ENCODE data around the gene ATP2B3. TPM values are rescaled to one million over a fixed set of nuclear protein-coding genes. Genes with fewer than 3 reads are reported as not detected.

The ATP2B3 gene
- total RNA-seq, 1 donor from 2014 or later: not detected

DNA sequence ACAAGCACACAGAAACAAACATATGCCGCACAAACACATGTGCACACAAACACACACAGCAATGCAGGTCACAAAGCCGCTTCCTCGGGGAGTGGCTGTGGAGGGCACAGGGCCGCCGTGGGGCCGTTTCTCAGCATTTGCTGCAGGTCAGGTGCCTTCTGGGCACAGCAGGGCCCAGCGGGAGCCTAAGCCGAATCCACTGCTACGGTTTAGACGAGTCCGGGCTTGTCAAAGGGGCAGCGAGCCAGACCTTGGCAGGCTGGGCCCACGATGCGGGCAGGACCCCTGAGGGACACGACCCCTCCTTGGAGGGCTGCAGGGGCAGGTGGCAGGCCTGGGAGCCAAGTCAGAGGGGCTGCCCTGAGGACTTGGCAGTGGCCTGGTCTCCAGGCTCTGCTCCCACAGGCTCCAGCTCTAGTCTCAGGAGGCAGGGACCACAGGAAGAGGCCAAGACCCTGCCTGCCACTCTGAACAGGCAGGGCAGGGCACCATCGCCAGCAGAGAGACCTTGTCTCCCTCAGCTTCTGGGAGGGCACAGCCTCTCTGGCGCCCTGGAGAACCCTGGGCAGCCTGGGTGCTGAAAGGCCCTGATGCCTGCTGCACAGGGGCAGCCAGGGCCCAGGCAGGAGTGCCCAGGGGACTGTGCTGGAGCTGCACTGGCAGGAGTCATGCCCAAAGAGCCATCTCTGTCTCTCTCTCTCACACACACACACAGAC, 5.5 kb upstream of the ATP2B3 start:
- no peak for ATAC-seq

DNA sequence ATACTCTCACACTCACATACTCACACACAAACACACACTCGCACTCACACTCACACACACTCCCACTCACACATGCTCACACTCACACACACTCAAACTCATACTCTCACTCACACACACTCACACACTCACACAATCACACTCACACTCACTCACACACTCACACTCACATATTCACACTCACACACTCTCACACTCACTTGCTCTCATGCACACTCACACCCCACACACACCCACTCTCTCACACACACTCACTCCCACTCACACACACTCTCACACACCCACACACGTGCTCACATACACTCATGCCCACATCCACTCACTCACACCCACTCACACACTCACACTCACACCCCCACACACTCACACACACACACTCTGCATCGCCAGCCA, 4.9 kb upstream of the ATP2B3 start:
- no peak for ATAC-seq

DNA sequence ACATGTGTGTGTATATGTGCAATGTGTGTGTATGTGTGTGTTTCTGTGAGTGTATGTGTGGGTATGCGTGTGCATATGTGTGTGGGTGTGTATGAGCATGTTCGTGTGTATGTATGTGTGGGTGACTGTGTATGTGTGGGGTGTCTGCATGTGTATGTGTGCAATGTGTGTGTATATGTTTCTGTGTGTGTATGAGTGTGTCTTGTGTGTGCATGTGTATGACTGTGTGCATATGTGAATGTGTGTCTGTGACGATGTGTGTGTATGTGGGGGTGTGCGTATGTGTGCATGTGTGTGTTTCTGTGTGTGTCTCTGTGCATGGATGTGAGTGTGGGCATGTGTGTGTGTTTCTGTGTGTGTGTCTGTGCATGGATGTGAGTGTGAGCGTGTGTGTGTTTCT, 4.2 kb upstream of the ATP2B3 start:
- ATAC-seq: no peak

DNA sequence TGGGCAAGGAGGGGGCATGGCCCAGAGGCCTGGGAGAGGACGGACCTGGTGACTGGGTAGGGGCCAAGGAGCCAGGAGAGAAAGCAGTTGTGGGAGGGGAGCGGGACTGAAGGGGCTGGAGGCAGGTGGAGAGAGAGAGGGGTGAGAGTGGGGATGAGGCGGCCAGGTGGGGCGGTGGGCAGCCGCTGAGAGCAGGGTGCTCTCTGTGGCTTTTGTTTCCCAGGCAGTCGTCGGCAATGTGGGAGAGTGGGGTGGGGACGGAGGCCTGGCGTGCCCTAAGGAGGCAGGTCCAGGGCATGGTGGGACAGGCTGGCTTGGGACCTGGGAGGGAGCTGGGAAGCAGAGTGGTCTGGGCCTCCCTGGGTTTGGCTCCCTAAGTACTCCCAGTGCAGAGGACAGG, 3.2 kb upstream of the ATP2B3 start:
- no peak for ATAC-seq

DNA sequence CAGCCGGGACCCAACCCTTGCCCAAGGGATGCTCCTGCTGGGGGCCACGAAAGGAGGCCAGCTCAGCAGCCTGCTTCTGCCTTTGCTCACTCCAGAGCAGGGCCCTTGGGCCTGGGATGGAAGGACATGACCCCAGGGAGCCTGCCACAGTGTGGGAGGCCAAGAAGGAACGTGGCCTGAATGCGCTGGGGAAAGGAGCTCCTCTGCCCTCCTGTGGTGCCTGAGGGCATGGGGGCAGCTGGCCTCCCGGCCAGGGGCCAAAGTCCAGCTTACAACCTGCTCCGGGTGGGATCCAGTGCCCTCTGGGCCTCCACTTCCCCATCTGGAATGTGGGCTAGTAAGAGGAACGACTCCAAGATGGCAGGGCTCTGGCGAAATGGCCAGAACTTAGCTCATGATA, 2.0 kb upstream of the ATP2B3 start:
- no peak for ATAC-seq

DNA sequence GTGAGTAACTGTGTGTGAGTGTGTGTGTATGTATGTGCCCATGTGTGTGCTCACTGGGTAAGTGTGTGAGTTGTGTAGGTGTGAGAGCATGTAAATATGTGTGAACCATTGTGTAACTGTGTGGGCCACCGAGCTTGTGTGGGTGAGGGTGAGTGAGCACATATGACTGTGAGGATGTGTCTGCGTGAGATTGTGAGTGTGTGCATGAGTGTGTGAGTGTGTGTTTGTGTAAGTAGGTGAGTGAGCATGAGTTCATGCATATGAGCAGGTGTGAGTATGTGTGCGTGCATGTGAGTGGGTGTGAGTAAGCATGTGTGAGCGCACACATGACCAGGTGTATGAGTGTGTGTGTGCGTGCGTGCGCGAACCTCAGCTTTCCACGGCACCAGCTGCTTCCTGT, 1.4 kb upstream of the ATP2B3 start:
- no peak for ATAC-seq

DNA sequence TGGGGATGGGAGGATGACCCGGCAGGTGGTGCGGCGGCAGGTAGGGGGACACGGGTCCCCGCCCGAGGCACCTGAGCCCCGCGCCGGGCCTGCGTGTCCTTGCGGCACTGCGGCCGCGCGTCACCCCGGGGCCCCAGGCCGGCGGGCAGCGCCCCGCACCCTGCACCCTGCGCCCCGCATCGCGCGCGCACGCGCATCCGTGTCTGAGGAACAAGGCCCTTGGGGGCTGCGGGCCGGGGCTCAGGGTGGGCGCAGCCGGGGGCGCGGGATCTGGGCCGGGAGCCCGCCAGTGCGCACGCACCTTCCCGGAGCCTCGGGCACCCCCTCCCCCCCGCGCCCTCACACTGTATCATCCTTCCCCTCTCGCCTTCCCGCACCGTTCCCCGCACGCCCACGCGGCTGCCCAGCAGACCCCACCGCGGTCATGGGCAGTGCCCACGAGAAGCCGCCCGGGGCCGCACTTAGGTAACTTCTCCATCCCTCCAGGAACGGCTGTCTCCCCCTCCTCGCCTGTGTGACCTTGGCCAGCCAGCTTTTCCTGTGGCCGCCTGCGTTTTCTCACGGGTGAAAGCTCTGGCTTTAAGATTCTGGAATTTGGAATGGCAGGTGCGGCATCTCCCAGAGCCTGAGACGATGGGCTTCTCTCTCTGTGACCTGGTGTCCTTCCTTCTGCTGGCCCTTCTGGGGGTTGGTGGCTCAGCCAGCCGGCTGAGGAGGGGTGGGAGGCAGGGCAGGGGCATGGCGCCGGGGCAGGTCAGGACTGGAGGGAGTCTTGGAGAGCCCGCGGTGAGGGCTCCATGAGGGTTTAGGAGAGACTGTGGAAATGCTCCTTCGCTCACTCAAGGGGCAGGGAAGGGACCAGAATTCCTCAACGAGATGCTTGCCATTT, 748 bp downstream of the ATP2B3 start:
- no peak for ATAC-seq

DNA sequence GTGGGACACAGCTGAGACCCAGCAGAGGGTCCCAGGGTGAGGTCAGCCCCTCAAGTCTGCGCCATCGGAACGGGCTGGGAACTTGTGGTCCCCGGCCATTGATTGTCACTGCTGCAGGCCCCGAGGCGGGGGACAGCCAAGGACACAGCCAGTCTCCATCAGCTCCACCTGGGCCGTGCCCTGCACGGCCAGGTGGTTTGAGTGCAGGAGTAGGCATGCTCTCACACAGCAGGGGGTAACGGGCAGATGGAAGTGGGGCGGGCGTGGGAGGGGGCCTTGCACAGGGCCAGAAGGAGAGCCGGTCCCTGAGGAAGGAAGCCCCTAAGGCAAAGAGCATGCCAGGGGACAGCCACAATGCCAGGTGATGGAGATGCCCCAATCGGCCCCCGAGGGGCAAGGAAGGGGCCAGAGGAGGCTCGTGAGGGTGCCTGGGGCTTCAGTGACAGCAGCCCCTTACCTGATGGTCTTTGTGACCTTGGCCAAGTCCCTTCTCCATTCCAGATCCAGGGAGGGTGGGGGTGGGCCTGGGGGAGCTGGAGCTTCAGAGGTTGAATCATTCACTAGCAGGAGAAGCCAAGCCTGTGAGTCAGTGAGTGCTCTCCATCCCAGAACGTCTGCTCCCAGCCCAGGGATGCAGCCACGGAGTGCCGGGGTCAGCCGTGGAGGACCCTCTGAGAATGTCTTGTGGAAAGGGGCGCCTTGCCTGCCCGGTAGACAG, 2.3 kb downstream of the ATP2B3 start:
- ATAC-seq: no peak

DNA sequence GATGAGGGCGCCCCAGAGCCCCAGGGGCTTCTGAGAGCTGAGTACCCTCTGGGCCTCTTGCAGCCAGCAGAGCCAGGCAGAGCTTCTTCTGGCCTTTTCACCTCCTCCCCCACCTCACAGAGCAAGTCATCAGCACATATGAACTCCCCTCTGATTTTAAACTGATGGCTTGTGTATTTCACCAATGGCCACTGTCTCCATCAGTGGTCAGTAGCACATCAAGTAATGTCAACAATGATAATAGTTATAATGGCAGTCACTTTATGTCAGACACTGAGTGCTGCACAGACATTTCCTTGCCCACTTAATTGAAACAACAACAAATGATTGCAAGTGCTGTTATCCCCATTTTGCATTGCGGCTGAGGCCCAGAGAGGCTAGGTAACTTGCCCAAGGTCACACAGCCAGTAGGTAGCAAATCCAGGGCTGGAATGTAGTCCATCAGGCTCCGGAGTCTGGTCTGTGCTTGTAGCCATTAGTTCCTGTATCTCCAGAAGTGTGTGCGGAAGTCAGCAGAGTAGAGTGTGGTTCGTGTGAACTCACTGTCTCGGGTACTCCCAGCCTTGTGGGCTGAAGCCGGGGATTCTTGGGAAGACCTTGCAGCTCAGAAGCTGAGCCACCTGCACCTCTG, 3.0 kb downstream of the ATP2B3 start:
- ATAC-seq: peak; percentile 58

DNA sequence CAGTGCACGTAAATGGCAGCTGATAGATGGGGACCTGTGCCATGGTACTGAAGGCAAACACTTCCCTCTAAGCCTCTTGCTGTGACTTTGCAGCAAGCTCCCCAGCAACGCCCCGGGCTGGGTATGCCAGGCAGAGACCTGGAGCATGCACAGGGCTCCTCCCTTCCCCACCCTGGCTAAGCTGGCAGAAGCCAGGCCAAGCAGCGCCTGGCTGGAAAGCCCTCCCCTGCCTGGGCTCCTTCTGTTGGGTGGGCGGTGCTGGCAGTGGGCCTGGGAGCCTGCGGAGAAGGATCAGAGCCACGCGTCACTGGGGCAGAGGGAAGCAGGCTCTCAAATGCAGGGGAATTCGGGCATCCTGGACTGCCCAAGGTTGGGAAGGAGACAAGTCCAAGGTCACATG, 3.6 kb downstream of the ATP2B3 start:
- peak; percentile 82 for ATAC-seq

DNA sequence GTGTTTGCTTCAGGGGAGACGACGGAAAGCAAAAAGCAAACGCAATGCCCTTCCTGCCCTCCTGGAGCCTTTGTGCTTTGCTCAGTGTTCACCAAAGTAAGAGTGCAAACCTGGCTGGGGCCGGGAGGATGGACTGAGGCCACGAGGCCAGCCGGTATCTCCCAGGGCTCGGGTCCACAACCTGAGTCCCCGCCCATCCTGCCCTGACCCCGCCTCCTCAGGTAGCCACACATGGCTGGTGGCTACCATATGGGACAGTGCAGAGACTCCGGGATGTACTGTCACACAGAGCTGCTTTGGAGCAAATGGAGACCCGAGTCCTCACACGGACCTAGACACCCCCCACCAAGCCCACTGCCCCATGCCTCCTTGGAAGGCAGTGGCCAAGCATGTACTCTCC, 4.8 kb downstream of the ATP2B3 start:
- no peak for ATAC-seq

DNA sequence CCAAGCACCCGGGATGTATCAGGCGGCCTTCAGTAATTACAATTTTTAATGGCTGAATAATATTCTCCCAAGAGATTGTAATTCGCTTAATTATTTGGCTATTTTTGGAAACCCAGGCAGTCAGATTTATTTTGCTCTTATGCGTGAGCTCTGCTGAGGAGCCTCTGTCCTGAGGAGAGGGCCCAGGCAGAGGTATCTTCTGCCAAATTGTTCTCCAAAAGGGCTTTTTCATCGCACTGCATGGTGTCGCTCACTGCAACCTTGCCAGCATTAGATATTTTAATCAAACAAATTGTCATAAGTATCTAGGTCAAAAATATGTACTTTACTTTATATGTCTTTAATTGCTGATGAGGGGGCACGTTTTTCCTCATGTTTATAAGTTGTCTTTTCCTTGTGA, 5.8 kb downstream of the ATP2B3 start:
- no peak for ATAC-seq

DNA sequence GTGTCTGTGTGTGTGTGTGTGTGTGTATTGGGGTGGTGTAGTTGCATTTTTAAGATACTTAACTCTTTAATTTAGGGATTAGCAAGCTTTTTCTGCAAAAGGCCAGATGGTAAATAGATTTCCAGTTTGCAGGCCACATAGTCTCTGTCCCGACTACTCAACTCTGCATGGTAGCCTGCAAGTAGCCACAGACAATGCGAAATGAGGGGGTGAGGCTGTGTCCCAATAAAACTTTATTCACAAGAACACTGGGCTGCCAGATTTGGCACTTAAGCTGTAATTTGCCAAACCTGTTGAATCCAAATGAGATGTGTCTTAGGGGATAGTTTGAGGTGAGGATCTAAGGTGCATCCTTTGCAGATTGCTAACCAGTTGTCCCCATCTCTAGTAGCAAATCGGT, 6.8 kb downstream of the ATP2B3 start:
- ATAC-seq: no peak

DNA sequence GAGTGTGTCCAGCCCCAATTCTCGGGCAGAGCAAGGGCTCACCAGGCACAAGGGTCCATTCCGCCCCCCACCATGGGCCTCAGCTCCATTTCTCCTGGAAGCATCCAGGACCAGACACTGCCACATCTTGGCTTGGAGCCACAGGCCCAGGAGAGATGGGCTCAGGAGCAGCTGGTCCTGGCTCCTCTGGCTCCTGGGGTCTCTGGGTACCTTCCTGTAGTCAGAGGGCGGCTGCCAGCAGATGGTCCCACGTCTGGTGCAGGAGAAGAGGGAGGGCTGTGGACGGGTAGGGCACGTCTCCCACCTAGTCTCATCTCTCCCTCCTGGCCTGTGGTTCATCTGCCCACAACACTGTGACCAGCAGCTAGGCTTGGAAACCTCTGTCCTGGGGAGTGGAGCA, 8.0 kb downstream of the ATP2B3 start:
- ATAC-seq: no peak

DNA sequence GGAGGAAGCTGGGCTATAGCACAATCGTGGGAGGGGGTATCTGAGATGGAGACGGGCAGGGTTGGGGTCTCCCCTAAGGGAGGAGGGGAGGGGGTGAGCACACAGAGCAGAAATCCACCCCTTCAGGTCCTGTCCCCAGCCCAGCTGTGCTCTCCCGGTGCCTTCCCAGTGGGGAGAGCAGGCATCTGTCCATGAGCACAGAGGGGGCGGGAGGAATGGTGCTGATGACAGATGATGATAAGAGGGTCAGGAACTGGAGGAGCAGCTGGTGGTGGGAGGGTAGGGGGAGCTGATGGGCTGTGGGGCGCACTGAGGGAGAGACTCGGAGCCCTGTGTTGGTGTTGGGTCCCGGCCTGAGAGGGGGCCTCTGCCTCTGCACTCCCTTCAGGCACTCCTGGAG, 8.6 kb downstream of the ATP2B3 start:
- ATAC-seq: no peak

DNA sequence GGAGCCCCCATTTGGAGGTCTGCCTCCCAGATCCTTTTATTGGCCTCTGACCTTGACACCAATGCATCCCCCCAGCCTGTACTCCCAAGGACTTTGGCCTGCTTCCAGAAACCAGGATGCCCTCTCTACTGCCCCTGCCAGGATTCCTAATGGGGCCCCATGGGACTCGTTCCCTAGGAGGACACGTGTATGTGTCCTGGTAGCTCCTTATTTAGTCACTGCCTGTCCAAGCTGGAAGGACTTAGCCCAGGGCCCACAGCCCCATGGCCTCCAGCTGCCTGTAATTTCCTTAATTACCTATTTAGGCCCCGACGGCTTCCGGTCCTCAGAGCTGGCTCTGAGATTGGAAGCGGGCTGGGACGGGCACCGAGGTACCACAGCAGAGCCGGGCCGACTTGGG, 9.4 kb downstream of the ATP2B3 start:
- no peak for ATAC-seq

DNA sequence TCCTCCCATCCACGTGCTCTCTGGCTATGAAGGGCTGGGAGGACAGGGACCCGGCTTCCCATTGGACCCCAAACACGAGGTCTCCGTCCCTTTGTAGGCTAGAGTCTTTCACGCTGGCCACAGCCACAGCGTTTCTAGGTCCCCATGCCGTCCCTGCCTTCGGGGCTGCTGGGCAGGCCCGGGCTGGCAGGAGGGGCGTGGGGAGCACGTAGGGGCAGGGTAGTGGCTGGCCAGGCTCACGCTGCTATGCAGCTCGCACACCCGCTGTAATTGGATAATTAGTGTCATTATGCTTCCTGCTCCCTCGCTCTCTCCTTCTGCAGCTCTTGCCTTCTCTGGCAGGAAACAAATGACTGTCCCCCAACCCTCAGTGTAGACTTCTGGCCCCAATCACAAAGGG, 9.8 kb downstream of the ATP2B3 start:
- ATAC-seq: peak; percentile 61

DNA sequence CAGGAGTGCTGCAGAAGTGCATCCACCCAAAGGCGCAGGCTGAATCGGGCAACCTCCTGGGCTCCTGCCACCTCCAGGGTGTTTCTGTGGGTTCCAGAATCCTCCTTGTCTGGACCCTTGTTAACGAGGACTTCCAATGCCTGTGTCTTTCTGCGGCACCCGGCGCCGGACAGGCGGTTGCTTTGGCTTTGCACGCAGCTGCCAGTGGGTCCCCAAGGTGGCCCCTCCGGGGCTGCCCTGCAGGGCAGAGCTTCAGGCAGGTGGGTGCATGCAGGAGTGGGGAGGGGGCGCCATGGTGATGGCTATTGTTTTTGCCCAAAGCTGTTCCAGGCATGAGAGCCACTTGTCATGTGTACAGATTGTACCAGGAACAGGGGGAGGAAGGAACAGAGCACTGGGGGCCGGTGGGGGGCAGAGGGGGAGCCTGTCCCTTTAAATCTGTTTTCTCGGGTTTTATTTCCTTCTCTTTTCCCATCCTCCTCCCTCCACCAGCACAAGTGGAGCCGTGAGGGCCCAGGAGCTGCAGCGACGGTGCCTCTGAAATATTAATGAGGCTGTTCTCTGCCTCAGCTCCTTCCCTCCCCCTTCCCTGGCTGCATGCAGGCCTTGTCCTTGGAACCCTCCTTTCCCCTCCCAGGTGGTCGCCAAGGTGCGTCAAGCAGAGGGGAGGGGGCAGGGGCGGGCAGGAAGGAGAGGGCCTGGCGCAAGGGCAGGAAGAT, 13.1 kb downstream of the ATP2B3 start:
- no peak for ATAC-seq

DNA sequence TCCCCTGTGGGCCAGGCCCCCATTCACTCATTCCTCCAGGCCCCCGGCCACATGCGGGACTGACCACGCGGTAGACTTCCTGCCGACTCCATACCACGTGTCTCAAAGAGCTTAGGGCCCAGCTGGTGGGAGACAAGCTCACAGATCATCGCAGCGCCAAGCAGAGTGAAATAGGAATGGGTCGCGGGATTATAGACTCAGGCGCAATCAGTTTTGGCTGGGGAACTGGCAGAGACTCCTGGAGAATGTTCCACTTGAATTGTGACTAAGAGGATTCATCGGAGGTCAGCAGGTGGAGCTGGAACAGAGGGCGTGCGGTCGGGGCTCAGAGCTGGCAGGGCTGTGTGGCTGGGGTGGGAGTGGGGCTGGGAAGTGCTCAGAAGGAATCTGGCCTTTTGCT, 15.6 kb downstream of the ATP2B3 start:
- ATAC-seq: no peak

DNA sequence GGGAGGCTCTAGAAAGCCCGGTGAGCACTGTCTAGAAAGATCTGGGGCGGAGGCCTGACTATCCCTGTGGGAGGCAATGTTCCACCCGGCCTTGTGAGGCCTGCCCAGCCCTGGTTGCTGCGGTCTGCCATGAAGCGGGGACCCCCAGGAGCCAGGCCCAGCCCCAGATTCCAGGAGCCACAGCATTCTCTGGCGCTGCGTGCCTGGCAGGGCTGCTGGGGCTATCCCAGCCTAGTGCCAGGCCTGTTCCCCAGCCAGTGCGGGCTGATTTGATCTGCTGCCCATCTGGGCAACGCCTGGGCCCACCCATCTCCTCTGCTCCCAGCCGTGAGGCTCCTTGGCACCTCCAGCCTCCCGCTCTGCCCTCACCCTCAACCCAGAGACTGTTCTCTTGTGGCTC, 19.6 kb downstream of the ATP2B3 start:
- ATAC-seq: no peak

DNA sequence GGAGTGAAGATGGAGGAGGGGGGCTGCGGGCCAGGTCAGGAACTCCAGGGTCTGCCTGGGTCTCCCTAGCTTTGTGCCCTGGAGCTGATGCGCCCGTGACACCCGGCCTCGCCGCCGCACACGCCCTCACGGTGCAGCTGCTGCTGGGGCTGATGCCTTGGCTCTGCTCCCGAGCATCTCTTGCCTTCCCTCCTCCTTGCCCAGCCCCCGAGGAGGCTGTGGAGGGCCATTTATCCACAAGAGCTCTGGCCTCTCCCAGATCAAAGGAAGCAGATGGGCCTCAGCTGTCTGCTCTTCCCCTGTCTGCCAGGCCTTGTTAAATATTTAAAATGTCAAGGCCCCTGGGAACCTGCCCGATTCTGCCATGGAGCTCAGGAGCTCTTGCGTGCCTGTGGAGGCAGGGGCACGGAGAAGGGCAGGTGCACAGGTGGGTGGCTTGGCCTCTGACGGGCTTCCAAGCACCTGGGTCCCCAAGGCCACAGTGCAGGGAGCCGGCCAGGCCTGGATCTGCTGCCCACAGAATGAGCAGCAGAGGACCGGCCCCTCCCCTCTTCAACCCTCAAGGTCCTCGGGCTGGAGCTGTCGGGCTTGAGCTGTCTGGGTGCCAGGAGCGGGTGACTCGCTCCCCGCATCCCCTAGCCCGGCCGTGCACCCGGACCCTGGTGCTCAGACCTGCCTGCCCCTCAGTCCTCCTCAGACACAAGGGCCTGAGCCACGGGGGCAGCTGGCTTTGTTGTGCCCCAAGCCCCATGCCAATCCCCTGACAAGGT, 20.3 kb downstream of the ATP2B3 start:
- ATAC-seq: no peak

DNA sequence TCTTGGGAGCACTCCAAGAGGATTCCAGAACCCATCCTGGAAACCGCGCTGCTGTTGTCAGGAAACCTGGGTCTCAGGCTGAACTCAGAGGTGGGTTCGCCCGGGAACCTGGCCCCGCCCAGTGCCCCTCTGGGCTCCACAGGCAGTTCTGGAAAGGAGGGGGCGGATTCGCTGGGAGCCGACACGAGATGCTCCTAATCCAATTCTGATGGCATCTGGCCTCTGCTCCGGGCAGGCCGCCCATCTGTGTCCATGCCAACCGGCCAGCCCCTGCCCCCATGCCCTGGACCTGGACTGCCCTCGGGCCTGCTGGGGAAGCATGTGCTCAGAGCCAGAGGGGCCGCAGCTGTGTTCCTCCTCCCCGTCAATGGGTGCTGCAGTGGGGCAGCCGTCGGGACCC, 21.0 kb downstream of the ATP2B3 start:
- no peak for ATAC-seq
